ENCODE data around the gene VIT.
A peak's percentile ranks its signal among the peaks of the same experiment; 100 is the strongest.

The VIT gene

GRCh38 chr2:36667931-36668330 lies 28.6 kb upstream of the VIT start:
- no peak for TF ChIP-seq CTCF (IDR thresholded peaks at IDR 0.05; ENCODE audit: low read depth, low read length)
- no peak for DNase-seq (ENCODE audit: extremely low read depth, low read depth)

- TF ChIP-seq CTCF (IDR thresholded peaks at IDR 0.05; ENCODE audit: low read depth, low read length) = no peak
- DNase-seq (ENCODE audit: extremely low read depth, low read depth) = no peak
Measured at GRCh38 chr2:36670881-36671595, 25.5 kb upstream of the VIT start.

- no peak for DNase-seq (ENCODE audit: extremely low read depth, low read depth)
- no peak for TF ChIP-seq CTCF (IDR thresholded peaks at IDR 0.05; ENCODE audit: low read depth, low read length)
Measured at GRCh38 chr2:36671731-36672130, 24.8 kb upstream of the VIT start.

- DNase-seq (ENCODE audit: extremely low read depth, low read depth) = no peak
- TF ChIP-seq CTCF (IDR thresholded peaks at IDR 0.05; ENCODE audit: low read depth, low read length) = peak; percentile 64
Measured at GRCh38 chr2:36672199-36672598, 24.3 kb upstream of the VIT start.

- TF ChIP-seq CTCF (IDR thresholded peaks at IDR 0.05; ENCODE audit: low read depth, low read length) = no peak
- no peak for DNase-seq (ENCODE audit: extremely low read depth, low read depth)
Measured at GRCh38 chr2:36675579-36676282, 20.8 kb upstream of the VIT start.

GRCh38 chr2:36676364-36676763 lies 20.1 kb upstream of the VIT start:
- DNase-seq (ENCODE audit: extremely low read depth, low read depth) = no peak

More at GRCh38 chr2:36676364-36676763, 20.1 kb upstream of the VIT start:
- TF ChIP-seq CTCF (IDR thresholded peaks at IDR 0.05; ENCODE audit: low read depth, low read length) = no peak
